Hepatocyte (in vitro differentiated cells): Measurements from ENCODE around the gene PPP2R2C.

ENCODE experiments used
- EZH2phosphoT487 ChIP-seq: fragments of 200-600 bp; sonication (generic); IDR thresholded peaks from one replicate; pipeline ENCODE4 v1.6.1; 2018; ENCODE audit warnings: antibody characterized with exemption, mild to moderate bottlenecking, low read depth, moderate library complexity; ENCODE audit not compliant: unreplicated experiment, severe bottlenecking
- TF ChIP-seq, protein P1 (sequence below): fragments of 200-600 bp; sonication (generic); IDR thresholded peaks from 2 replicates; pipeline ENCODE4 v1.5.1; 2016; ENCODE audit warnings: antibody characterized with exemption, mild to moderate bottlenecking; ENCODE audit not compliant: poor library complexity

DNA sequence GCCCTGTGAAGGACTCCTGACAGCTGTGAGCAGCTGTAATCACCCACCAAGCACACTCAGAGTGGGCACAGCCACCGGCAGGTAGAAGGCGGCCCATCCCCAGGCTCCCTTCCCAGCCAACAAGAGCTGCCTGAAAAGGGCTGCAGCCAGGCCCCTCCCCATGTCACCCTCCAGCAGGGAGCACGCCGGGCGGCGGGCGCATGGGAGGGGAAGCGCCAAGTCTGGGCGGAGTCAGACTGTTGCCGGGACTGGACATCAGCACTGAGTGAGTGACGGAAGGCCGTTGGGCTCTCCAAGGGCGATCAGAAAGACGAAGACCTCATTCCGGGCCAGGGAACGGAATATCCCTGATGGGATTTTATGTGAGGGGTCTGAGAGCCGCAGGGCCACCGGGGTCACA lies 82.1 kb downstream of the PPP2R2C start:
- TF ChIP-seq, protein P1, sequence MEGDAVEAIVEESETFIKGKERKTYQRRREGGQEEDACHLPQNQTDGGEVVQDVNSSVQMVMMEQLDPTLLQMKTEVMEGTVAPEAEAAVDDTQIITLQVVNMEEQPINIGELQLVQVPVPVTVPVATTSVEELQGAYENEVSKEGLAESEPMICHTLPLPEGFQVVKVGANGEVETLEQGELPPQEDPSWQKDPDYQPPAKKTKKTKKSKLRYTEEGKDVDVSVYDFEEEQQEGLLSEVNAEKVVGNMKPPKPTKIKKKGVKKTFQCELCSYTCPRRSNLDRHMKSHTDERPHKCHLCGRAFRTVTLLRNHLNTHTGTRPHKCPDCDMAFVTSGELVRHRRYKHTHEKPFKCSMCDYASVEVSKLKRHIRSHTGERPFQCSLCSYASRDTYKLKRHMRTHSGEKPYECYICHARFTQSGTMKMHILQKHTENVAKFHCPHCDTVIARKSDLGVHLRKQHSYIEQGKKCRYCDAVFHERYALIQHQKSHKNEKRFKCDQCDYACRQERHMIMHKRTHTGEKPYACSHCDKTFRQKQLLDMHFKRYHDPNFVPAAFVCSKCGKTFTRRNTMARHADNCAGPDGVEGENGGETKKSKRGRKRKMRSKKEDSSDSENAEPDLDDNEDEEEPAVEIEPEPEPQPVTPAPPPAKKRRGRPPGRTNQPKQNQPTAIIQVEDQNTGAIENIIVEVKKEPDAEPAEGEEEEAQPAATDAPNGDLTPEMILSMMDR = no peak
- TF ChIP-seq EZH2phosphoT487 = no peak
